ENCODE results near the gene DDX59. TPM values are rescaled to one million over a fixed set of nuclear protein-coding genes. Genes with fewer than 3 reads are reported as not detected.

Gene DDX59
- total and polyA plus RNA-seq, 9 of the 15 experiments (the other 6 are each of a cell fraction or from before 2014, with no cell fraction given): 8.3 to 30.4 (median 19.8) TPM

DNA sequence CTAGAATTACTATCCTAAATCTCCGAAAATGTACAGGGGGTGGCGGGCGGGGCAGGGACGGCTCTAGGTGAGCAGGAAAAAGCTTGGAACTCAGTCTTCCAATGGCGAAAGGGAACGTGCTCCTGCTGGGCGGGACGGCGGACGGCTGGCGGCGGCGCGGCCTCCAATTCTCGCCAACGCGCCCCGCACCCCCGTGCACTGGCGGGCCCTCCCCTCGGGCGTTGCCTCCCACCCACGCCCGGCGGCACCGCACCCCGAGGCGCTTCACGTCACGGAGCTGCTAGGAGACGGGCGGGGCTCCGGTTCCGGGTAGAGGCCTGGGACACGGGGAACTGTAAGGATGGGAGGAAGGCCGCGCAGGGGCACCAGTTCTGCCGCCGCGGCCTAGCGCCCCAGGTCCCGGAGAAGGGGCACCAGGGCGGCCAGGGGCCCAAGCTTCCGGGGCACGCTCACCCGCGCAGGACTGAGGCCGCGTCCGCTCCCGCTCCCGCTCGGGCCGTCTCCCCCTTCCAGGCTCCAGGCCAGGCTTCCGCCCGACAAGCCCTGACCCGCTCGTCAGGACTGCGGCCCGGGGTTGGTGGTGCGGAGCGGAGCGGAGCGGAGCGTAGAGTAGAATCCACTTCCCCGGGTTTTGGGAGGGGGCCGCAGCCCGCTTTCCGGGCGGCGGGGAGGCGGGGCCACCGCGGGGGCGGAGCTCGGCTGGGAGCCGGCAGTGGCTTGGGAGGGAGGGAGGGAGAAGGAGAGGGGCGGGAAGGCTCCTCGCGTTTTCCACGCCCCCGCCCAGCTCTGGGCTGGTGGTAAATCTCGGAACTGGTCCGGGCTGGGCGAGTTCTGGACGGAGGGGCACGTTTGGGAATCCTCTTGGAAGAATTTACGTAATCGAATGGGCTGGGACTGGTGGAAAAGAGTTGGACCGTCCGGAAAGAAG, at the start of gene DDX59 (continued):
- TF ChIP-seq, protein P1, sequence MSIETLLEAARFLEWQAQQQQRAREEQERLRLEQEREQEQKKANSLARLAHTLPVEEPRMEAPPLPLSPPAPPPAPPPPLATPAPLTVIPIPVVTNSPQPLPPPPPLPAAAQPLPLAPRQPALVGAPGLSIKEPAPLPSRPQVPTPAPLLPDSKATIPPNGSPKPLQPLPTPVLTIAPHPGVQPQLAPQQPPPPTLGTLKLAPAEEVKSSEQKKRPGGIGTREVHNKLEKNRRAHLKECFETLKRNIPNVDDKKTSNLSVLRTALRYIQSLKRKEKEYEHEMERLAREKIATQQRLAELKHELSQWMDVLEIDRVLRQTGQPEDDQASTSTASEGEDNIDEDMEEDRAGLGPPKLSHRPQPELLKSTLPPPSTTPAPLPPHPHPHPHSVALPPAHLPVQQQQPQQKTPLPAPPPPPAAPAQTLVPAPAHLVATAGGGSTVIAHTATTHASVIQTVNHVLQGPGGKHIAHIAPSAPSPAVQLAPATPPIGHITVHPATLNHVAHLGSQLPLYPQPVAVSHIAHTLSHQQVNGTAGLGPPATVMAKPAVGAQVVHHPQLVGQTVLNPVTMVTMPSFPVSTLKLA (conservative IDR thresholded peaks at IDR 0.05): peak; percentile 46 to 76
- TF ChIP-seq EP400 (IDR thresholded peaks at IDR 0.05) (peak; percentile 47; the same call in 1 of the 2 replicates), FOXA1 (IDR thresholded peaks at IDR 0.05; ENCODE audit: borderline replicate concordance) (no peak), ZNF347 (CRISPR knock-in tag; IDR thresholded peaks at IDR 0.05; ENCODE audit: low read depth) (no peak), PTBP1 (IDR thresholded peaks at IDR 0.05; ENCODE audit: low read depth, low read length) (no peak), MCM7 (IDR thresholded peaks at IDR 0.05) (no peak), YBX1 (IDR thresholded peaks at IDR 0.05) (no peak), CHD4 (IDR thresholded peaks at IDR 0.05; ENCODE audit: insufficient read depth, insufficient replicate concordance, low read depth, low read length, poor library complexity, severe bottlenecking) (no peak), SFPQ (IDR thresholded peaks at IDR 0.05; ENCODE audit: low read depth, low read length) (no peak), PKNOX1 (IDR thresholded peaks at IDR 0.05) (peak; percentile 44; the same call in 1 of the 2 replicates), SMAD3 (CRISPR knock-in tag; conservative IDR thresholded peaks at IDR 0.05) (no peak), HSF4 (CRISPR knock-in tag; IDR thresholded peaks at IDR 0.05; ENCODE audit: borderline replicate concordance) (no peak), ZNF239 (CRISPR knock-in tag; IDR thresholded peaks at IDR 0.05) (no peak), ZNF324 (CRISPR knock-in tag; IDR thresholded peaks at IDR 0.05) (no peak), BRD9 (IDR thresholded peaks at IDR 0.05; ENCODE audit: low read depth, partially characterized antibody) (peak; percentile 16), STAT5A (IDR thresholded peaks at IDR 0.05; ENCODE audit: borderline replicate concordance, low read length) (0 out of 2 replicates have a peak, but pooled peaks have one; percentile 10), PURB (CRISPR knock-in tag; IDR thresholded peaks at IDR 0.05; ENCODE audit: low read depth) (no peak), ZNF395 (CRISPR knock-in tag; IDR thresholded peaks at IDR 0.05) (peak; percentile 89; the same call in 1 of the 2 replicates)
- TF ChIP-seq, protein P2, sequence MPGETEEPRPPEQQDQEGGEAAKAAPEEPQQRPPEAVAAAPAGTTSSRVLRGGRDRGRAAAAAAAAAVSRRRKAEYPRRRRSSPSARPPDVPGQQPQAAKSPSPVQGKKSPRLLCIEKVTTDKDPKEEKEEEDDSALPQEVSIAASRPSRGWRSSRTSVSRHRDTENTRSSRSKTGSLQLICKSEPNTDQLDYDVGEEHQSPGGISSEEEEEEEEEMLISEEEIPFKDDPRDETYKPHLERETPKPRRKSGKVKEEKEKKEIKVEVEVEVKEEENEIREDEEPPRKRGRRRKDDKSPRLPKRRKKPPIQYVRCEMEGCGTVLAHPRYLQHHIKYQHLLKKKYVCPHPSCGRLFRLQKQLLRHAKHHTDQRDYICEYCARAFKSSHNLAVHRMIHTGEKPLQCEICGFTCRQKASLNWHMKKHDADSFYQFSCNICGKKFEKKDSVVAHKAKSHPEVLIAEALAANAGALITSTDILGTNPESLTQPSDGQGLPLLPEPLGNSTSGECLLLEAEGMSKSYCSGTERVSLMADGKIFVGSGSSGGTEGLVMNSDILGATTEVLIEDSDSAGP (CRISPR knock-in tag; IDR thresholded peaks at IDR 0.05): no peak

All from K562 (cell line).